Neural progenitor cell (in vitro differentiated cells): ENCODE data around the gene HOXC9. TPM values are rescaled to one million over a fixed set of nuclear protein-coding genes. Genes with fewer than 3 reads are reported as not detected.

ENCODE experiments used
- DNase-seq: peaks from one replicate; pipeline ENCODE4 v3.0.0-alpha.2; 2016; ENCODE audit warnings: low spot score
- H2AFZ ChIP-seq: fragments of 200-600 bp; sonication (generic); replicated peaks from 2 replicates; pipeline ENCODE4 v1.6.1; 2016; ENCODE audit warnings: antibody characterized with exemption
- H3F3A ChIP-seq: fragments of 200-600 bp; sonication (generic); 2 replicates; pipeline ENCODE4 v1.6.1; 2016; ENCODE audit warnings: antibody characterized with exemption, low read depth
- H3K27ac ChIP-seq: fragments of 200-600 bp; sonication (generic); 2 replicates; pipeline ENCODE4 v1.5.1; 2016; ENCODE audit warnings: mild to moderate bottlenecking
- H3K27me3 ChIP-seq: fragments of 200-600 bp; sonication (generic); 2 replicates; pipeline ENCODE4 v1.6.1; 2016; ENCODE audit warnings: mild to moderate bottlenecking, moderate library complexity
- H3K36me3 ChIP-seq: fragments of 200-600 bp; sonication (generic); 2 replicates; pipeline ENCODE4 v1.5.1; 2016
- H3K4me1 ChIP-seq: fragments of 200-600 bp; sonication (generic); 2 replicates; pipeline ENCODE4 v1.6.1; 2016; ENCODE audit warnings: mixed run types
- H3K4me2 ChIP-seq: fragments of 200-600 bp; sonication (generic); 2 replicates; pipeline ENCODE4 v1.6.1; 2016
- H3K4me3 ChIP-seq: fragments of 200-600 bp; sonication (generic); 2 replicates; pipeline ENCODE4 v1.5.1; 2016
- H3K79me2 ChIP-seq: fragments of 200-600 bp; sonication (generic); 2 replicates; pipeline ENCODE4 v1.6.1; 2016; ENCODE audit warnings: low read depth
- H3K9ac ChIP-seq: fragments of 200-600 bp; sonication (generic); 2 replicates; pipeline ENCODE4 v1.6.1; 2016
- H3K9me3 ChIP-seq: fragments of 200-600 bp; sonication (generic); 2 replicates; pipeline ENCODE4 v1.5.1; 2016; ENCODE audit warnings: low read depth
- H4K20me1 ChIP-seq: fragments of 200-600 bp; sonication (generic); 2 replicates; pipeline ENCODE4 v1.6.1; 2016; ENCODE audit warnings: low read depth
- H3K27ac Mint-ChIP-seq: 3 replicates; pipeline ENCODE4 v1.8.0; 2021; ENCODE audit warnings: mixed read lengths
- H3K27me3 Mint-ChIP-seq: 2 replicates; pipeline ENCODE4 v1.8.0; 2022; ENCODE audit warnings: low read depth, mild to moderate bottlenecking, inconsistent platforms, moderate library complexity, mixed read lengths; ENCODE audit not compliant: insufficient read depth
- H3K36me3 Mint-ChIP-seq: 3 replicates; pipeline ENCODE4 v1.8.0; 2021; ENCODE audit warnings: mixed read lengths
- H3K4me1 Mint-ChIP-seq: 3 replicates; pipeline ENCODE4 v1.8.0; 2021; ENCODE audit warnings: mixed read lengths
- H3K4me3 Mint-ChIP-seq: 3 replicates; pipeline ENCODE4 v1.8.0; 2021; ENCODE audit warnings: mild to moderate bottlenecking, moderate library complexity, mixed read lengths
- H3K9me3 Mint-ChIP-seq: 3 replicates; pipeline ENCODE4 v1.8.0; 2020; ENCODE audit warnings: mixed read lengths
- EZH2 ChIP-seq: fragments of 200-600 bp; sonication (generic); IDR thresholded peaks from 2 replicates; pipeline ENCODE4 v1.6.1; 2017; ENCODE audit warnings: antibody characterized with exemption, mild to moderate bottlenecking, moderate library complexity
- EZH2phosphoT487 ChIP-seq: fragments of 200-600 bp; sonication (generic); IDR thresholded peaks from 2 replicates; pipeline ENCODE4 v1.6.1; 2017; ENCODE audit warnings: antibody characterized with exemption
- total RNA-seq: library from RNA; depleted of rRNA; stranded (reverse); fragments of >200 nt; gene quantifications from 2 replicates; pipeline ENCODE4 v1.2.3, GENCODE V29; 2015; ENCODE audit warnings: low replicate concordance
- TF ChIP-seq, protein P1 (sequence below): fragments of 200-600 bp; sonication (generic); IDR thresholded peaks from 2 replicates; pipeline ENCODE4 v1.5.1; 2017; ENCODE audit warnings: antibody characterized with exemption, mild to moderate bottlenecking

Gene HOXC9
- total RNA-seq, 1 donor from 2014 or later, result not detected

DNA sequence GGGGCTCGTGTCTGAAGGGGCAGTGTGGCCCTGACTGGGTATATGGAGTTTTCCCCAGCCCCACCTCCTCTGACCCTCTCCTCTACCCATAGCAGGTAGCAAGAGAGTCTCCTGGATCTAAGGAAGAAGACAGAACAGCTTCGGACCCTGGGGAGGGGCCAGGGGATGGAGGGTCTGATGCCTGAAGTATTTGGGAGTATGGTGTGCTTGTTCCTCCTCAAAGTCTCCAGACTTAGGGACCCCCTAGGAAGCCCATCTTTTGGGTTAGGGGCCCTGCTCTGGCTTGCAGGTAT lies 8.2 kb downstream of the HOXC9 start:
- no peak for DNase-seq
- no peak overlapping the region for H3K4me3 ChIP-seq
- H3K36me3 ChIP-seq, result no peaks in the 10 kb centered on the region
- Mint-ChIP-seq H3K4me1 (peaks cover 4% of the 10 kb centered on the region), H3K9me3 (peaks cover 5% of the 10 kb centered on the region), H3K4me3 (no peak overlapping the region), H3K27ac (no peak overlapping the region), H3K27me3 (peaks cover 92% of the 10 kb centered on the region), H3K36me3 (no peaks in the 10 kb centered on the region)
- no peaks in the 10 kb centered on the region for H3K79me2 ChIP-seq
- H3K4me2 ChIP-seq, result no peak overlapping the region
- peaks cover 79% of the 10 kb centered on the region for H4K20me1 ChIP-seq
- H3K9me3 ChIP-seq, result no peaks in the 10 kb centered on the region
- no peak overlapping the region for H2AFZ ChIP-seq
- no peak overlapping the region for H3K9ac ChIP-seq
- H3K4me1 ChIP-seq, result no peaks in the 10 kb centered on the region
- TF ChIP-seq EZH2phosphoT487, result no peak
- TF ChIP-seq, protein P1, sequence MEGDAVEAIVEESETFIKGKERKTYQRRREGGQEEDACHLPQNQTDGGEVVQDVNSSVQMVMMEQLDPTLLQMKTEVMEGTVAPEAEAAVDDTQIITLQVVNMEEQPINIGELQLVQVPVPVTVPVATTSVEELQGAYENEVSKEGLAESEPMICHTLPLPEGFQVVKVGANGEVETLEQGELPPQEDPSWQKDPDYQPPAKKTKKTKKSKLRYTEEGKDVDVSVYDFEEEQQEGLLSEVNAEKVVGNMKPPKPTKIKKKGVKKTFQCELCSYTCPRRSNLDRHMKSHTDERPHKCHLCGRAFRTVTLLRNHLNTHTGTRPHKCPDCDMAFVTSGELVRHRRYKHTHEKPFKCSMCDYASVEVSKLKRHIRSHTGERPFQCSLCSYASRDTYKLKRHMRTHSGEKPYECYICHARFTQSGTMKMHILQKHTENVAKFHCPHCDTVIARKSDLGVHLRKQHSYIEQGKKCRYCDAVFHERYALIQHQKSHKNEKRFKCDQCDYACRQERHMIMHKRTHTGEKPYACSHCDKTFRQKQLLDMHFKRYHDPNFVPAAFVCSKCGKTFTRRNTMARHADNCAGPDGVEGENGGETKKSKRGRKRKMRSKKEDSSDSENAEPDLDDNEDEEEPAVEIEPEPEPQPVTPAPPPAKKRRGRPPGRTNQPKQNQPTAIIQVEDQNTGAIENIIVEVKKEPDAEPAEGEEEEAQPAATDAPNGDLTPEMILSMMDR, result no peak
- no peak for TF ChIP-seq EZH2
- H3K27ac ChIP-seq, result no peak overlapping the region
- H3K27me3 ChIP-seq, result peaks cover 100% of the 10 kb centered on the region
- H3F3A ChIP-seq, result peaks cover 3% of the 10 kb centered on the region

DNA sequence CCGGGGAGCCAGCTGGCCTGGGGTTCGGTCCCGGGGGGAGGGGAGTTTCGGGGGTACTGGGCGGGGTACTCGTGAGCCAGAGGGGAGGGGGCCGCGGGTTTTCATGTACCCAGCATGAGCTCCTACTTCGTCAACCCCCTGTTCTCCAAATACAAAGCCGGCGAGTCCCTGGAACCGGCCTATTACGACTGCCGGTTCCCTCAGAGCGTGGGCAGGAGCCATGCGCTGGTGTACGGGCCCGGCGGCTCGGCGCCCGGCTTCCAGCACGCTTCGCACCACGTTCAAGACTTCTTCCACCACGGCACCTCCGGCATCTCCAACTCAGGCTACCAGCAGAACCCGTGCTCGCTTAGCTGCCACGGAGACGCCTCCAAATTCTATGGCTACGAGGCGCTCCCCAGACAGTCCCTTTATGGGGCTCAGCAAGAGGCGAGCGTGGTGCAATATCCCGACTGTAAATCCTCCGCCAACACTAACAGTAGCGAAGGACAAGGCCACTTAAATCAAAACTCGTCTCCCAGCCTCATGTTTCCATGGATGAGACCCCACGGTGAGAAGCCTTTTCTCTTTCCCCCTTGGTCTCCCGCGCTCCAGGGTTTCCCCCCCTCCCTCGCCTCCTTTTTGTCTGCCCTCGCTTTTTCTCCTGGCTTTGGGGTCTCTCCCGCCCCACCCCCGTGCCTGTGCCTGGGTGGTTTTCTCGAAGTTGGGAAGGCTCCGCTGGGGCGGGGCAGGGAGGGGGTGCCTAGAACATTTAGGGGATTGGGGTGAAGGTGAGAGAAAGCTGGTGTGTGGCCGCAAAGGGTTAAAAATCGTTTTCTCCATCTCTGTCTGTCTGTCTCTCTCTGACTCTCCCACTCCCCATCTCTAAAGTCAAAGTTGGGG lies 9.5 kb downstream of the HOXC9 start:
- Histone ChIP-seq H3K27ac (no peak overlapping the region), H3K9ac (no peak overlapping the region), H3K4me2 (peak overlapping the region; percentile 58), H2AFZ (no peak overlapping the region), H3K4me1 (no peaks in the 10 kb centered on the region), H3K79me2 (no peaks in the 10 kb centered on the region), H3K27me3 (peaks cover 100% of the 10 kb centered on the region), H3K36me3 (no peaks in the 10 kb centered on the region), H3K4me3 (no peak overlapping the region), H4K20me1 (peaks cover 77% of the 10 kb centered on the region), H3F3A (peaks cover 3% of the 10 kb centered on the region), H3K9me3 (no peaks in the 10 kb centered on the region)
- TF ChIP-seq EZH2 (peak; percentile 98), EZH2phosphoT487 (peak; percentile 99)
- TF ChIP-seq, protein P1, result no peak
- Mint-ChIP-seq H3K36me3 (no peaks in the 10 kb centered on the region), H3K4me3 (no peak overlapping the region), H3K27me3 (peaks cover 92% of the 10 kb centered on the region), H3K4me1 (peaks cover 4% of the 10 kb centered on the region), H3K27ac (no peak overlapping the region), H3K9me3 (peaks cover 5% of the 10 kb centered on the region)
- DNase-seq, result no peak

DNA sequence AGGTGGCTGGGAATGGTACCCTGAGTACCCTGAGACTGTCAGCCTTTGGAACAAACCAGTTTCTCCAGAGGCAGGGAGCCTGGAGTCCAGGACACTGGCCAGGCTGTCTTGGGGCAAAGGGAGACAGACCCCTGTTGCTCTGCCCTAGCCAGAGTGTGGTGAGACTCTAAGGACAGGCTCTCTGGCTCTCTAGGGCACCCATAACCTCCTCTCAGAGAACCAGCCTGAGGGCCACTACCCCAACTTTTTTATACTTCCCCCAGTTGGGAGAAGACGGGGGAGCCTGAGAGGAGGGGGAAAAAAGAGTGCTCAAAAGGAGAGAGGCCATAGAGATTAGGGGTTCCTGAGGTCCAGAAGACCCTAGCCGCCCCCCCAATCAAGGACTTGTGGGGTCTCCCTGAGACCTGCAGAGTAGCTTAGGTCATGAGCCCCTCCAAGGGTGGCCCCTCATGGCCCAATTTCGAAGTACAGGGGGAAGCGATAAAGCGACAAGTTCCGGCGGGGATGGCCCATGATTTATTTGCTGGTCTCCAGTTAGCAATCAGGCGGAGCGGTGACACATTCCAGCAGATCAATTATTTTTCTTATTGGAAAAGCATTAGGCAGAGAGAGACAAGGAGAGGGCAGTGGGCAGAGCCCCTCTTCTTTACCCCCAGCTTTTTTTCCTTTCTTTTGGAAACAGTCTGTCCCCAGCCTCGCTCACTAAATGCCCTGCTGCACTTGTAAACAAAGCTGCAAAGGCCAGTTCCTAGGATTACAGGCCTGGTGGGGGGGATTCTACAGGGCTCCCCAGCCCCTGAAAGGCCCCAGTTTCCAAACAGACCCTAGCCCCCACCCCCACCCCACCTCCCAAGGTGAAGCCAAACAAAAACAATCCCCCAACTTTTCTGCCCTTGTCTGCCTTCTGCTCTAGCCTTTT lies 10.4 kb downstream of the HOXC9 start:
- no peaks in the 10 kb centered on the region for H3K36me3 ChIP-seq
- peaks cover 92% of the 10 kb centered on the region for H3K27me3 Mint-ChIP-seq
- H4K20me1 ChIP-seq, result peaks cover 82% of the 10 kb centered on the region
- no peak overlapping the region for H3K9ac ChIP-seq
- no peak overlapping the region for H3K4me2 ChIP-seq
- H3K36me3 Mint-ChIP-seq, result no peaks in the 10 kb centered on the region
- TF ChIP-seq EZH2phosphoT487 (peak; percentile 9), EZH2 (no peak)
- TF ChIP-seq, protein P1, result no peak
- no peaks in the 10 kb centered on the region for H3K9me3 ChIP-seq
- DNase-seq, result no peak
- H3K79me2 ChIP-seq, result no peaks in the 10 kb centered on the region
- peaks cover 4% of the 10 kb centered on the region for H3K4me1 Mint-ChIP-seq
- no peak overlapping the region for H3K4me3 ChIP-seq
- no peaks in the 10 kb centered on the region for H3K4me1 ChIP-seq
- no peak overlapping the region for H3K27ac ChIP-seq
- H2AFZ ChIP-seq, result no peak overlapping the region
- no peak overlapping the region for H3K4me3 Mint-ChIP-seq
- H3K27ac Mint-ChIP-seq, result no peak overlapping the region
- H3F3A ChIP-seq, result peaks cover 3% of the 10 kb centered on the region
- H3K27me3 ChIP-seq, result peaks cover 100% of the 10 kb centered on the region
- H3K9me3 Mint-ChIP-seq, result peaks cover 8% of the 10 kb centered on the region
